Astrocyte (in vitro differentiated cells and primary cell): ENCODE measurements around the gene PEPD. TPM values are rescaled to one million over a fixed set of nuclear protein-coding genes. Genes with fewer than 3 reads are reported as not detected.

Experiments
- DNase-seq: peaks from one replicate; pipeline ENCODE4 v3.0.0-alpha.2; 2010; ENCODE audit warnings: low read depth
- FAIRE-seq: peaks from 2 replicates; lab custom pipeline; 2011; peaks lifted over from hg19 to GRCh38; lab: Jason Lieb, UNC
- H2AFZ ChIP-seq: 2 replicates; pipeline ENCODE4 v1.6.0; 2012; ENCODE audit warnings: low read depth, low read length, inconsistent platforms
- H3K27ac ChIP-seq: 2 replicates; pipeline ENCODE4 v1.5.1; 2011; ENCODE audit warnings: low read depth, low read length, inconsistent platforms
- H3K27me3 ChIP-seq: 2 replicates; pipeline ENCODE4 v1.6.0; 2011; ENCODE audit warnings: low read length, inconsistent platforms; ENCODE audit not compliant: insufficient read depth
- H3K36me3 ChIP-seq: 2 replicates; pipeline ENCODE4 v1.5.1; 2011; ENCODE audit warnings: low read length, inconsistent platforms; ENCODE audit not compliant: insufficient read depth
- H3K4me1 ChIP-seq: 2 replicates; pipeline ENCODE4 v1.5.1; 2011; ENCODE audit warnings: low read length, inconsistent platforms; ENCODE audit not compliant: insufficient read depth
- H3K4me2 ChIP-seq: 2 replicates; pipeline ENCODE4 v1.6.0; 2012; ENCODE audit warnings: low read length, inconsistent platforms
- H3K4me3 ChIP-seq: 2 replicates; pipeline ENCODE4 v1.5.1; 2011; ENCODE audit warnings: low read depth, mild to moderate bottlenecking, low read length, inconsistent platforms; ENCODE audit not compliant: insufficient read depth
- H3K79me2 ChIP-seq: 2 replicates; pipeline ENCODE4 v1.6.0; 2012; ENCODE audit warnings: mild to moderate bottlenecking, low read length, inconsistent platforms; ENCODE audit not compliant: insufficient read depth
- H3K9ac ChIP-seq: 2 replicates; pipeline ENCODE4 v1.6.0; 2012; ENCODE audit warnings: mild to moderate bottlenecking, low read length, inconsistent platforms
- H3K9me3 ChIP-seq: 2 replicates; pipeline ENCODE4 v1.5.1; 2012; ENCODE audit warnings: low read depth, mild to moderate bottlenecking, low read length, inconsistent platforms; ENCODE audit not compliant: insufficient read depth
- H4K20me1 ChIP-seq: 2 replicates; pipeline ENCODE4 v1.6.0; 2012; ENCODE audit warnings: low read length, inconsistent platforms; ENCODE audit not compliant: insufficient read depth
- H3K27ac Mint-ChIP-seq: one replicate; pipeline ENCODE4 v1.8.0; 2021; ENCODE audit warnings: mild to moderate bottlenecking, mixed read lengths; ENCODE audit not compliant: unreplicated experiment
- H3K27me3 Mint-ChIP-seq: one replicate; pipeline ENCODE4 v1.8.0; 2021; ENCODE audit warnings: low read depth, mixed read lengths; ENCODE audit not compliant: unreplicated experiment
- H3K36me3 Mint-ChIP-seq: one replicate; pipeline ENCODE4 v1.8.0; 2021; ENCODE audit warnings: low read depth, mixed read lengths; ENCODE audit not compliant: unreplicated experiment
- H3K4me1 Mint-ChIP-seq: one replicate; pipeline ENCODE4 v1.8.0; 2021; ENCODE audit warnings: low read depth, mixed read lengths; ENCODE audit not compliant: unreplicated experiment
- H3K4me3 Mint-ChIP-seq: one replicate; pipeline ENCODE4 v1.8.0; 2021; ENCODE audit warnings: mild to moderate bottlenecking, moderate library complexity, mixed read lengths; ENCODE audit not compliant: unreplicated experiment
- H3K9me3 Mint-ChIP-seq: one replicate; pipeline ENCODE4 v1.8.0; 2021; ENCODE audit warnings: mild to moderate bottlenecking, mixed read lengths; ENCODE audit not compliant: unreplicated experiment
- EZH2 ChIP-seq: IDR thresholded peaks from 2 replicates; pipeline ENCODE4 v1.6.1; 2012; ENCODE audit warnings: mild to moderate bottlenecking, low read length, inconsistent platforms; ENCODE audit not compliant: insufficient read depth
- total RNA-seq: library from RNA; stranded (reverse); gene quantifications from 2 replicates; pipeline ENCODE4 v1.2.1, GENCODE V29; 2021
- TF ChIP-seq, protein P1 (sequence below): IDR thresholded peaks from 2 replicates; pipeline ENCODE4 v1.5.1; 2011; ENCODE audit warnings: low read depth, mild to moderate bottlenecking, inconsistent platforms, low read length, moderate library complexity; ENCODE audit not compliant: insufficient read depth

PEPD gene
- total RNA-seq, 1 donor from 2014 or later: 37.9 TPM

DNA sequence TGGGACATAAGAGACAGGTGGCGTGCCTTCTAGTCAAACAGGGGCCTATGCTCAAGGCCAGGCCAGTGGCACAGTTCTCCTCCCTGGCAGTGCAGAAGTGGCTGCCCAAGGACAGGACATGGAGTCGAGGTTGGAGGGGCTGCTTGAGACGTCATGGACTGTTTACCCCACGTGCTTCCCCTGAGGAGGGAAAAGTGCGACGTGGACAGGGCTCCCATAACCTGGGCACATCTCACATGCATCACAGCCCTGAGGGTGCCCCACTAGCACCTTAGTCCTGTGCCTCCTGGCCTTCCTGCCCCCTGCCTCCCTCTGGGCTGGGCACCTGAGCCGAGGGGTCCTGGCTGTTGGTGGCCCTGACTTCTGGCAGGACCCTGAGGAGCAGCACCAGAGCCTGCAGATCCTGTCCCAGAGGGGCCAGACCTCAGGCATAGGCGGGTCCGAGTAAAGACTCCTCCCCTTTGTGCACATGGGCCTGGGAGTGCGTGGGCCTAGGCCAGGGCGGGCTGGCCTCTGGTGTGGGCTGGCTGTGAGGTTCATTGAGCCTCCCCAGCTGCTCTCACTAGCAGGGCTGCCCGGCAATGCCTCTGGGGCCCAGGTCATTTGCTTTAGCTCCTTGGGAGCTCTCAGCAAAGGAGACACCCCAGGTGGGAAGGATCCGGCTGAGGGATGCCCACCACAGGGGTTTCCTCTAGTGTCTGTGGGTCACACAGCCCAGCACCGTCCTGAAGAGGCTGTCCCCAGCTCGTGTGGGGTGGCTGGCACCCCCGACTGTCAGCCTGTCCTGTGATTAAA, 82.4 kb downstream of the PEPD start:
- Histone ChIP-seq H2AFZ (no peak overlapping the region), H3K4me1 (peaks cover 10% of the 10 kb centered on the region), H4K20me1 (no peaks in the 10 kb centered on the region), H3K4me3 (no peak overlapping the region), H3K4me2 (no peak overlapping the region), H3K27ac (no peak overlapping the region), H3K9ac (no peak overlapping the region), H3K9me3 (no peaks in the 10 kb centered on the region), H3K27me3 (no peaks in the 10 kb centered on the region), H3K36me3 (no peaks in the 10 kb centered on the region), H3K79me2 (no peaks in the 10 kb centered on the region)
- FAIRE-seq (no peak), DNase-seq (no peak)
- Mint-ChIP-seq H3K9me3 (no peaks in the 10 kb centered on the region), H3K4me3 (no peak overlapping the region), H3K27ac (no peak overlapping the region), H3K36me3 (peaks cover 3% of the 10 kb centered on the region), H3K27me3 (no peaks in the 10 kb centered on the region), H3K4me1 (peaks cover 5% of the 10 kb centered on the region)
- TF ChIP-seq, protein P1, sequence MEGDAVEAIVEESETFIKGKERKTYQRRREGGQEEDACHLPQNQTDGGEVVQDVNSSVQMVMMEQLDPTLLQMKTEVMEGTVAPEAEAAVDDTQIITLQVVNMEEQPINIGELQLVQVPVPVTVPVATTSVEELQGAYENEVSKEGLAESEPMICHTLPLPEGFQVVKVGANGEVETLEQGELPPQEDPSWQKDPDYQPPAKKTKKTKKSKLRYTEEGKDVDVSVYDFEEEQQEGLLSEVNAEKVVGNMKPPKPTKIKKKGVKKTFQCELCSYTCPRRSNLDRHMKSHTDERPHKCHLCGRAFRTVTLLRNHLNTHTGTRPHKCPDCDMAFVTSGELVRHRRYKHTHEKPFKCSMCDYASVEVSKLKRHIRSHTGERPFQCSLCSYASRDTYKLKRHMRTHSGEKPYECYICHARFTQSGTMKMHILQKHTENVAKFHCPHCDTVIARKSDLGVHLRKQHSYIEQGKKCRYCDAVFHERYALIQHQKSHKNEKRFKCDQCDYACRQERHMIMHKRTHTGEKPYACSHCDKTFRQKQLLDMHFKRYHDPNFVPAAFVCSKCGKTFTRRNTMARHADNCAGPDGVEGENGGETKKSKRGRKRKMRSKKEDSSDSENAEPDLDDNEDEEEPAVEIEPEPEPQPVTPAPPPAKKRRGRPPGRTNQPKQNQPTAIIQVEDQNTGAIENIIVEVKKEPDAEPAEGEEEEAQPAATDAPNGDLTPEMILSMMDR: no peak
- TF ChIP-seq EZH2: no peak

DNA sequence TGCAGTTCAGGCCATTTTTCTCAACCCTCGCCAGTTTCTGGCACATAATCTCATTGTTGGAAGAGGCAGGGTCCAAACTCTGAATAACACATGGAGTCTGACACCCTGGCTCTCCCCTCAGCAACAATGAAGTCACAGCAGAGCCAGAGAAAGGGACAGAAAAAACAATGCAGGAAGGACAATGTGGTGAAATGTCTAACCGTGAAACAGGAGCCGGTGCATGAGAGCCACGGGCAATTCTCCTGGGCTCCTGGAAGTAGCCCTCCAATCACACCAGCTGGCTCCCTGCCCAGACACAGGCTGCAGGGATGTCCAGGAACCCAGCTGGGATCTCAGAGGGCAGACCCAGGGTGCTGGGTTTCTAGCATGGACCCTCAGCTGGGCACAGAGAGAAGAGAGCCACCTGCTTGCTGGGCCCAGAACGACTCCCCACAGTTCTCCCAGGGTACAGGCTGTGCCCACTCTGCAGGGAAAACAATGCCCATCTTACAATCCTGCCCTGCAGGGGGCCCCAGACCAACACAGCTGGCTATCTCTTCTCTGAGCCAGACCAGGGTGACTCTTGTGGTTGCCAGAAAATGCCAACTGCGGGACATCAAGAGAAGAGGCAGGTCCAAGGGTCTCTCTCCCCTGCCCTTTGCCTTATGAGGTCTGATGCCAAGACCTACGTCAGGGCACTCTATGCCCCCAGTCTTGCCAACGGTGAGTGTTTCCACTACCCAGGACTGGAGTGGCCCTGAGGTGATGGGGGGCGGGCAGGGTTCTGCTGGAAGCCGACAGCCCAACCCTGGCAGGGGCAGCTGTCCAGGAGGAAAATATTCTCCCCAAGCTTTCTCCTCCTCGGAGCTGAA, 83.5 kb downstream of the PEPD start:
- Histone ChIP-seq H3K36me3 (no peaks in the 10 kb centered on the region), H3K4me1 (peaks cover 10% of the 10 kb centered on the region), H4K20me1 (no peaks in the 10 kb centered on the region), H3K4me3 (no peak overlapping the region), H2AFZ (no peak overlapping the region), H3K27ac (no peak overlapping the region), H3K79me2 (no peaks in the 10 kb centered on the region), H3K9me3 (no peaks in the 10 kb centered on the region), H3K9ac (no peak overlapping the region), H3K27me3 (no peaks in the 10 kb centered on the region), H3K4me2 (no peak overlapping the region)
- TF ChIP-seq EZH2: no peak
- TF ChIP-seq, protein P1: no peak
- FAIRE-seq: no peak
- H3K4me1 Mint-ChIP-seq: peaks cover 5% of the 10 kb centered on the region
- H3K27ac Mint-ChIP-seq: no peak overlapping the region
- peaks cover 3% of the 10 kb centered on the region for H3K36me3 Mint-ChIP-seq
- H3K9me3 Mint-ChIP-seq: no peaks in the 10 kb centered on the region
- no peak overlapping the region for H3K4me3 Mint-ChIP-seq
- peak; percentile 13 for DNase-seq
- no peaks in the 10 kb centered on the region for H3K27me3 Mint-ChIP-seq
